Epithelial cell of prostate (primary cell): Measurements from ENCODE around the gene RAMP1.

Experiments used
- DNase-seq: peaks from one replicate; pipeline ENCODE4 v3.0.0-alpha.2; 2011; ENCODE audit warnings: low read depth, low spot score
- H3K27ac ChIP-seq: fragments of 450-650 bp; 2 replicates; pipeline ENCODE4 v1.5.1; 2017; ENCODE audit warnings: mild to moderate bottlenecking

RAMP1 gene

GRCh38 chr2:237875256-237876060, 16.0 kb downstream of the RAMP1 start:
- no peak overlapping the region for H3K27ac ChIP-seq
- no peak for DNase-seq

GRCh38 chr2:237876061-237876526, 16.7 kb downstream of the RAMP1 start:
- H3K27ac ChIP-seq, result no peak overlapping the region
- DNase-seq, result no peak

GRCh38 chr2:237876532-237876931, 17.1 kb downstream of the RAMP1 start:
- DNase-seq, result no peak
- H3K27ac ChIP-seq, result no peak overlapping the region

GRCh38 chr2:237876951-237877491, 17.6 kb downstream of the RAMP1 start:
- no peak for DNase-seq
- H3K27ac ChIP-seq, result no peak overlapping the region

GRCh38 chr2:237877576-237878307, 18.3 kb downstream of the RAMP1 start:
- DNase-seq, result no peak

GRCh38 chr2:237878321-237879057, 19.1 kb downstream of the RAMP1 start:
- no peak overlapping the region for H3K27ac ChIP-seq
- no peak for DNase-seq

More at GRCh38 chr2:237877576-237878307, 18.3 kb downstream of the RAMP1 start:
- no peak overlapping the region for H3K27ac ChIP-seq

GRCh38 chr2:237879058-237879430, 19.6 kb downstream of the RAMP1 start:
- no peak overlapping the region for H3K27ac ChIP-seq
- DNase-seq, result no peak

GRCh38 chr2:237879991-237880560, 20.7 kb downstream of the RAMP1 start:
- H3K27ac ChIP-seq, result no peak overlapping the region
- DNase-seq, result no peak

GRCh38 chr2:237882510-237883481, 23.4 kb downstream of the RAMP1 start:
- no peak overlapping the region for H3K27ac ChIP-seq
- no peak for DNase-seq

GRCh38 chr2:237883951-237884446, 24.6 kb downstream of the RAMP1 start:
- DNase-seq, result no peak
- no peak overlapping the region for H3K27ac ChIP-seq

GRCh38 chr2:237884681-237885080, 25.3 kb downstream of the RAMP1 start:
- DNase-seq, result no peak
- H3K27ac ChIP-seq, result no peak overlapping the region

- DNase-seq, result no peak
- no peak overlapping the region for H3K27ac ChIP-seq
Observed at GRCh38 chr2:237885111-237885930, 25.9 kb downstream of the RAMP1 start.

GRCh38 chr2:237885931-237886684, 26.7 kb downstream of the RAMP1 start:
- no peak for DNase-seq
- no peak overlapping the region for H3K27ac ChIP-seq

GRCh38 chr2:237886685-237887481, 27.5 kb downstream of the RAMP1 start:
- no peak for DNase-seq
- no peak overlapping the region for H3K27ac ChIP-seq

- H3K27ac ChIP-seq, result no peak overlapping the region
- DNase-seq, result no peak
Observed at GRCh38 chr2:237888389-237888788, 29.0 kb downstream of the RAMP1 start.

- DNase-seq, result no peak
- no peak overlapping the region for H3K27ac ChIP-seq
Observed at GRCh38 chr2:237889016-237889415, 29.6 kb downstream of the RAMP1 start.

GRCh38 chr2:237889811-237890210, 30.4 kb downstream of the RAMP1 start:
- no peak for DNase-seq
- no peak overlapping the region for H3K27ac ChIP-seq
